Measurements from ENCODE around the gene TIMM44.
A peak's percentile ranks its signal among the peaks of the same experiment; 100 is the strongest.

- TF ChIP-seq POLR2A (IDR thresholded peaks at IDR 0.05; ENCODE audit: low read depth, low read length) (peak; percentile 61; the same call in 1 of the 2 replicates), CTCF (IDR thresholded peaks at IDR 0.05 in 2 of 3, conservative IDR thresholded peaks at IDR 0.05 in 1 of 3; ENCODE audit: control insufficient read depth in 2 of 3, extremely low read depth in 1 of 3, insufficient read depth in 1 of 3, low read depth in 3 of 3, low read length in 3 of 3) (no peak), RCOR1 (conservative IDR thresholded peaks at IDR 0.05; ENCODE audit: low read depth, low read length) (no peak), PRDM15 (CRISPR knock-in tag; IDR thresholded peaks at IDR 0.05) (no peak), EZH2 (IDR thresholded peaks at IDR 0.05; ENCODE audit: borderline replicate concordance, control insufficient read depth, low read depth, low read length) (no peak), SMC3 (IDR thresholded peaks at IDR 0.05; ENCODE audit: borderline replicate concordance, low read length) (no peak), CHD2 (IDR thresholded peaks at IDR 0.05; ENCODE audit: borderline replicate concordance, low read depth, low read length) (peak; percentile 77; the same call in 1 of the 2 replicates), NFYB (IDR thresholded peaks at IDR 0.05; ENCODE audit: insufficient read depth, low read depth, low read length) (no peak)
Observed at GRCh38 chr19:7919610-7920518, 23.6 kb downstream of the TIMM44 start, which contains the start of gene SNAPC2.

Measured in GM12878 (cell line).